ENCODE data around the gene RNF7. TPM values are rescaled to one million over a fixed set of nuclear protein-coding genes. Genes with fewer than 3 reads are reported as not detected.

Gene RNF7
- total and polyA plus RNA-seq, 2 of the 4 experiments (the other 2 are of a cell fraction): 98.7 to 149 TPM

DNA sequence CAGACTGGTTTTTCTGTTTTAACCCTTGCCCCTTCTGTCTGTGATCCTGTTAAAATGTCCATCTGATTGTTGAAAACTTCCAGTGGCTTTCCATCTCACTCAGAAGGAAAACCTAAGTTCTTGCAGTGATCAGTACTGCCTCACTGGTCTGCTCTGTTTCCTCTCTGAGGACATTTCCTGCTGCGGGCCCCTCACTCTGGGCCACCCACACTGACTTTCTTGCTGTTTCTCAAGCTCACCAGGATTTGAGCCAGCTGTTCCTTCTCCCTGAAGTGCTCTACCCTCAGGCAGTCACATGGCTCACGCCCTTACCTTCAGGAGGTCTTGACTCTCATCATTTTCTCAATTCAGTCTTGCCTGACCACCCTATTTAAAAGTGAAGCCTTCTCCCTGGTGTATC is 26.9 kb downstream of the RNF7 start:
- intact Hi-C loops (cut with micrococcal nuclease) (no loop called here), in situ Hi-C loops (cut with MboI; ENCODE audit: low sequenced_read_pairs) (no loop called here), dilution Hi-C loops (cut with HindIII; ENCODE audit: low sequenced_read_pairs, unreplicated experiment) (no loop called here)
- Histone ChIP-seq H3K9ac (ENCODE audit: low read depth, low read length) (no peak overlapping the region), H2AK5ac (ENCODE audit: low read depth, low read length) (no peak overlapping the region), H2BK120ac (ENCODE audit: low read depth, low read length) (no peak overlapping the region), H3K9me3 (ENCODE audit: control insufficient read depth, insufficient read depth, low read length) (no peaks in the 10 kb centered on the region), H2BK5ac (ENCODE audit: low read depth, low read length, poor library complexity, severe bottlenecking) (no peak overlapping the region), H4K91ac (ENCODE audit: insufficient read depth, low read depth, low read length) (no peak overlapping the region), H3K27ac (ENCODE audit: insufficient read depth, low read length) (no peak overlapping the region), H3K79me1 (ENCODE audit: low read depth in 1 of 2, low read length in 2 of 2) (no peaks in the 10 kb centered on the region), H3K56ac (ENCODE audit: extremely low read depth, insufficient read depth, low read length) (no peak overlapping the region), H2AK9ac (replicated peaks; ENCODE audit: low read depth, low read length, poor library complexity) (no peak overlapping the region), H3K4me2 (ENCODE audit: low read depth, low read length) (no peak overlapping the region), H3K27me3 (ENCODE audit: control insufficient read depth, insufficient read depth, low read length) (no peaks in the 10 kb centered on the region), H3K18ac (ENCODE audit: low read depth, low read length) (no peak overlapping the region), H4K20me1 (ENCODE audit: insufficient read depth, low read length) (no peaks in the 10 kb centered on the region), H2AFZ (replicated peaks; ENCODE audit: low read length, poor library complexity) (no peak overlapping the region), H3K36me3 (ENCODE audit: control insufficient read depth, insufficient read depth, low read length) (no peaks in the 10 kb centered on the region), H3K23ac (ENCODE audit: low read depth, low read length) (no peak overlapping the region), H3K4me1 (ENCODE audit: control insufficient read depth, insufficient read depth, low read length) (peaks cover 2% of the 10 kb centered on the region; the same call in 1 of the 2 replicates), H3K9me1 (ENCODE audit: insufficient read depth, low read length) (no peaks in the 10 kb centered on the region; the same call in 1 of the 2 replicates), H4K8ac (ENCODE audit: low read depth in 2 of 2, low read length in 2 of 2) (no peak overlapping the region), H3K14ac (replicated peaks; ENCODE audit: low read depth, low read length) (no peak overlapping the region), H4K5ac (ENCODE audit: low read depth, low read length) (no peak overlapping the region), H3K4me3 (ENCODE audit: insufficient read depth, low read depth, low read length) (no peak overlapping the region), H2BK20ac (ENCODE audit: low read depth, low read length) (no peak overlapping the region), H2BK15ac (ENCODE audit: low read depth, low read length) (no peak overlapping the region), H3K4ac (ENCODE audit: low read depth, low read length) (no peak overlapping the region)
- no TSS peak for BruUV-seq (replicated peaks)
- ChIA-PET POLR2A (ENCODE audit: unreplicated experiment) (no interaction called here), CTCF (interaction anchor here (1.1 kb wide), 1 partner anchor 27 kb away, joined by 3 read pairs; the partner anchor contains the start of gene RNF7)
- TF ChIP-seq MXI1 (IDR thresholded peaks at IDR 0.05; ENCODE audit: borderline replicate concordance, low read depth, low read length) (no peak), BHLHE40 (IDR thresholded peaks at IDR 0.05; ENCODE audit: low read depth, low read length) (no peak), RFX5 (IDR thresholded peaks at IDR 0.05; ENCODE audit: low read depth, low read length) (no peak), SMC3 (IDR thresholded peaks at IDR 0.05; ENCODE audit: low read depth, low read length) (no peak), POLR2A (IDR thresholded peaks at IDR 0.05; ENCODE audit: low read depth, low read length) (no peak), MAZ (IDR thresholded peaks at IDR 0.05; ENCODE audit: borderline replicate concordance, low read depth, low read length) (no peak), FOS (IDR thresholded peaks at IDR 0.05; ENCODE audit: low read depth, low read length) (no peak), MAFK (IDR thresholded peaks at IDR 0.05; ENCODE audit: low read depth, low read length) (no peak), RCOR1 (IDR thresholded peaks at IDR 0.05; ENCODE audit: insufficient replicate concordance, low read length) (no peak), NFE2L2 (IDR thresholded peaks at IDR 0.05; ENCODE audit: low read depth, low read length) (no peak), RAD21 (IDR thresholded peaks at IDR 0.05; ENCODE audit: low read length) (no peak), CHD1 (IDR thresholded peaks at IDR 0.05; ENCODE audit: low read depth, low read length) (no peak), CEBPB (IDR thresholded peaks at IDR 0.05; ENCODE audit: low read depth, low read length) (no peak)
- TF ChIP-seq, protein P1, sequence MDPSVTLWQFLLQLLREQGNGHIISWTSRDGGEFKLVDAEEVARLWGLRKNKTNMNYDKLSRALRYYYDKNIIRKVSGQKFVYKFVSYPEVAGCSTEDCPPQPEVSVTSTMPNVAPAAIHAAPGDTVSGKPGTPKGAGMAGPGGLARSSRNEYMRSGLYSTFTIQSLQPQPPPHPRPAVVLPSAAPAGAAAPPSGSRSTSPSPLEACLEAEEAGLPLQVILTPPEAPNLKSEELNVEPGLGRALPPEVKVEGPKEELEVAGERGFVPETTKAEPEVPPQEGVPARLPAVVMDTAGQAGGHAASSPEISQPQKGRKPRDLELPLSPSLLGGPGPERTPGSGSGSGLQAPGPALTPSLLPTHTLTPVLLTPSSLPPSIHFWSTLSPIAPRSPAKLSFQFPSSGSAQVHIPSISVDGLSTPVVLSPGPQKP (IDR thresholded peaks at IDR 0.05; ENCODE audit: borderline replicate concordance, low read depth, low read length): no peak
- TF ChIP-seq, protein P2, sequence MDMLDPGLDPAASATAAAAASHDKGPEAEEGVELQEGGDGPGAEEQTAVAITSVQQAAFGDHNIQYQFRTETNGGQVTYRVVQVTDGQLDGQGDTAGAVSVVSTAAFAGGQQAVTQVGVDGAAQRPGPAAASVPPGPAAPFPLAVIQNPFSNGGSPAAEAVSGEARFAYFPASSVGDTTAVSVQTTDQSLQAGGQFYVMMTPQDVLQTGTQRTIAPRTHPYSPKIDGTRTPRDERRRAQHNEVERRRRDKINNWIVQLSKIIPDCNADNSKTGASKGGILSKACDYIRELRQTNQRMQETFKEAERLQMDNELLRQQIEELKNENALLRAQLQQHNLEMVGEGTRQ (IDR thresholded peaks at IDR 0.05; ENCODE audit: low read depth, low read length): no peak
- TF ChIP-seq, protein P3, sequence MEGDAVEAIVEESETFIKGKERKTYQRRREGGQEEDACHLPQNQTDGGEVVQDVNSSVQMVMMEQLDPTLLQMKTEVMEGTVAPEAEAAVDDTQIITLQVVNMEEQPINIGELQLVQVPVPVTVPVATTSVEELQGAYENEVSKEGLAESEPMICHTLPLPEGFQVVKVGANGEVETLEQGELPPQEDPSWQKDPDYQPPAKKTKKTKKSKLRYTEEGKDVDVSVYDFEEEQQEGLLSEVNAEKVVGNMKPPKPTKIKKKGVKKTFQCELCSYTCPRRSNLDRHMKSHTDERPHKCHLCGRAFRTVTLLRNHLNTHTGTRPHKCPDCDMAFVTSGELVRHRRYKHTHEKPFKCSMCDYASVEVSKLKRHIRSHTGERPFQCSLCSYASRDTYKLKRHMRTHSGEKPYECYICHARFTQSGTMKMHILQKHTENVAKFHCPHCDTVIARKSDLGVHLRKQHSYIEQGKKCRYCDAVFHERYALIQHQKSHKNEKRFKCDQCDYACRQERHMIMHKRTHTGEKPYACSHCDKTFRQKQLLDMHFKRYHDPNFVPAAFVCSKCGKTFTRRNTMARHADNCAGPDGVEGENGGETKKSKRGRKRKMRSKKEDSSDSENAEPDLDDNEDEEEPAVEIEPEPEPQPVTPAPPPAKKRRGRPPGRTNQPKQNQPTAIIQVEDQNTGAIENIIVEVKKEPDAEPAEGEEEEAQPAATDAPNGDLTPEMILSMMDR (conservative IDR thresholded peaks at IDR 0.05; ENCODE audit: low read depth, low read length): no peak
- DNase-seq (peak; percentile 7), ATAC-seq (ENCODE audit: low read depth) (peak; percentile 51)
- WGBS, 2 experiments (ENCODE audit: extremely low coverage in 2 of 2, insufficient read length in 1 of 2): 25% methylated on average over 1 of the region's 2 CpGs; no CpG with 5 or more reads in 1 of the 2 experiments

All from IMR-90 (cell line).